Cerebellar nuclear complex (tissue), 1 donor: Measurements from ENCODE around the gene SGMS1.
"Not testable (repeated sequence)": the region's sequence is repeated elsewhere in the genome, so short reads cannot be mapped to it uniquely, and the experiment has no call there.

Experiments
- DNase-seq, 2 experiments: peaks; one replicate each; lab custom pipeline; 2025; lab: John Stamatoyannopoulos, UW

Gene SGMS1

GRCh38 chr10:50623663-50624412, at the start of gene SGMS1:
SGMS1 (minus strand) TSS chr10:50623956; CDS start chr10:50344114, 279,842 bp downstream.
- no peak for DNase-seq

- DNase-seq: not testable (repeated sequence)
Observed at GRCh38 chr10:50672152-50672551, 48.4 kb upstream of the SGMS1 start.

- not testable (repeated sequence) for DNase-seq
Observed at GRCh38 chr10:50671645-50672044, 47.9 kb upstream of the SGMS1 start.

- not testable (repeated sequence) for DNase-seq
Observed at GRCh38 chr10:50669957-50670356, 46.2 kb upstream of the SGMS1 start.

- DNase-seq: not testable (repeated sequence)
Observed at GRCh38 chr10:50667353-50667752, 43.6 kb upstream of the SGMS1 start.

GRCh38 chr10:50662420-50662819, 38.7 kb upstream of the SGMS1 start:
- not testable (repeated sequence) for DNase-seq

- DNase-seq: not testable (repeated sequence)
Observed at GRCh38 chr10:50661563-50661962, 37.8 kb upstream of the SGMS1 start.

GRCh38 chr10:50659865-50660730, 36.3 kb upstream of the SGMS1 start:
- DNase-seq: not testable (repeated sequence)

- DNase-seq: not testable (repeated sequence)
Observed at GRCh38 chr10:50659016-50659864, 35.5 kb upstream of the SGMS1 start.

GRCh38 chr10:50658165-50658564, 34.4 kb upstream of the SGMS1 start:
- DNase-seq: no peak

- DNase-seq: no peak
Observed at GRCh38 chr10:50653758-50654157, 30.0 kb upstream of the SGMS1 start.

GRCh38 chr10:50653142-50653541, 29.4 kb upstream of the SGMS1 start:
- no peak for DNase-seq

GRCh38 chr10:50651808-50652207, 28.1 kb upstream of the SGMS1 start:
- DNase-seq: no peak

GRCh38 chr10:50650481-50650880, 26.7 kb upstream of the SGMS1 start:
- DNase-seq: no peak

GRCh38 chr10:50648935-50649227, 25.1 kb upstream of the SGMS1 start:
- no peak for DNase-seq

GRCh38 chr10:50648089-50648934, 24.6 kb upstream of the SGMS1 start:
- DNase-seq: no peak

- DNase-seq: not testable (repeated sequence)
Observed at GRCh38 chr10:50647350-50647749, 23.6 kb upstream of the SGMS1 start.

GRCh38 chr10:50645236-50645635, 21.5 kb upstream of the SGMS1 start:
- no peak for DNase-seq

GRCh38 chr10:50641626-50642025, 17.9 kb upstream of the SGMS1 start:
- no peak for DNase-seq

- no peak for DNase-seq
Observed at GRCh38 chr10:50640238-50640637, 16.5 kb upstream of the SGMS1 start.
